B cell (primary cell): ENCODE measurements around the gene RNF175. TPM values are rescaled to one million over a fixed set of nuclear protein-coding genes. Genes with fewer than 3 reads are reported as not detected.

Experiments
- ATAC-seq: fragments of 200-7000 bp; cut with Tn5 transposase; one replicate; pipeline ENCODE4 v1.10.0; 2021; ENCODE audit warnings: low read depth, mild to moderate bottlenecking, moderate number of reproducible peaks, moderate library complexity
- CTCF ChIA-PET: fragments of 350-600 bp; sonication (Branson Sonifier 250); formaldehyde crosslinking; loops from one replicate; lab custom pipeline; 2021; ENCODE audit warnings: antibody characterized with exemption, inconsistent platforms; lab: Charles Lee
- POLR2A ChIA-PET: fragments of 350-600 bp; sonication (Branson Sonifier 250); formaldehyde crosslinking; loops from one replicate; lab custom pipeline; 2021; ENCODE audit warnings: antibody characterized with exemption; lab: Charles Lee
- DNase-seq: peaks from one replicate; pipeline ENCODE4 v3.0.0; 2013
- H2AFZ ChIP-seq: 2 replicates; pipeline ENCODE4 v1.6.1; 2012; ENCODE audit warnings: mild to moderate bottlenecking, low read depth, low read length; ENCODE audit not compliant: insufficient read depth, poor library complexity, severe bottlenecking
- H3K27ac ChIP-seq, 2 donors: 1 replicate in 1 of 2; 2 replicates in 1 of 2; pipeline ENCODE4 v1.5.1; 2012 to 2013; ENCODE audit warnings: low read length in 2 of 2, mild to moderate bottlenecking in 2 of 2, moderate library complexity in 1 of 2
- H3K27me3 ChIP-seq, 4 experiments: fragments of 200-600 bp in 1 of 4; sonication (generic) in 1 of 4; replicated peaks in 1 of 4; 1 replicate in 2 of 4; 2 replicates in 2 of 4; pipeline versions ENCODE4 v1.6.1 to v1.7.0; 2013 to 2016; ENCODE audit warnings: low read length in 3 of 4, mild to moderate bottlenecking in 2 of 4, mixed read lengths in 1 of 4, moderate library complexity in 1 of 4; ENCODE audit not compliant: insufficient read depth in 4 of 4, control insufficient read depth in 3 of 4; ENCODE audit errors: control extremely low read depth in 1 of 4
- H3K36me3 ChIP-seq, 2 experiments: replicated peaks in 1 of 2; 1 replicate in 1 of 2; 2 replicates in 1 of 2; pipeline versions ENCODE4 v1.6.1 to v1.7.1; 2013; ENCODE audit warnings: low read length in 1 of 2; ENCODE audit not compliant: insufficient read depth in 2 of 2, control insufficient read depth in 1 of 2; ENCODE audit errors: control extremely low read depth in 1 of 2, extremely low read depth in 1 of 2
- H3K4me1 ChIP-seq, 2 donors: fragments of 200-600 bp in 1 of 2; sonication (generic) in 1 of 2; 1 replicate in 1 of 2; 2 replicates in 1 of 2; pipeline versions ENCODE4 v1.5.1 to v1.6.1; 2013 to 2017; ENCODE audit warnings: low read length in 2 of 2; ENCODE audit not compliant: control insufficient read depth in 2 of 2, insufficient read depth in 2 of 2
- H3K4me2 ChIP-seq: replicated peaks from 2 replicates; pipeline ENCODE3; 2012; ENCODE audit warnings: mild to moderate bottlenecking, low read depth, low read length; ENCODE audit not compliant: poor library complexity, severe bottlenecking
- H3K4me3 ChIP-seq, 5 experiments: fragments of 200-600 bp in 1 of 5; sonication (generic) in 1 of 5; 1 replicate in 3 of 5; 2 replicates in 2 of 5; pipeline versions ENCODE4 v1.5.1 to v1.7.0; 2011 to 2016; ENCODE audit warnings: low read length in 4 of 5, mild to moderate bottlenecking in 4 of 5, low read depth in 2 of 5, control low read depth in 1 of 5, moderate library complexity in 1 of 5; ENCODE audit not compliant: insufficient read depth in 1 of 5; ENCODE audit errors: control extremely low read depth in 1 of 5, extremely low read depth in 1 of 5
- H3K79me2 ChIP-seq: fragments of 200-600 bp; sonication (generic); one replicate; pipeline ENCODE4 v1.6.0; 2016; ENCODE audit warnings: low read length; ENCODE audit not compliant: control insufficient read depth, insufficient read depth
- H3K9ac ChIP-seq: fragments of 200-600 bp; sonication (generic); 2 replicates; pipeline ENCODE4 v1.6.1; 2017; ENCODE audit warnings: mild to moderate bottlenecking, low read length, moderate library complexity
- H3K9me3 ChIP-seq, 3 donors: one replicate each; pipeline versions ENCODE4 v1.6.1 to v1.7.1; 2013; ENCODE audit warnings: low read length in 2 of 3; ENCODE audit not compliant: control insufficient read depth in 2 of 3, insufficient read depth in 1 of 3; ENCODE audit errors: control extremely low read depth in 1 of 3
- H4K20me1 ChIP-seq: 2 replicates; pipeline ENCODE4 v1.6.0; 2012; ENCODE audit warnings: mild to moderate bottlenecking, low read length; ENCODE audit not compliant: insufficient read depth, control insufficient read depth, poor library complexity, severe bottlenecking
- H3K27ac Mint-ChIP-seq: one replicate; pipeline ENCODE4 v1.8.0; 2021; ENCODE audit warnings: mixed read lengths
- H3K27me3 Mint-ChIP-seq: one replicate; pipeline ENCODE4 v1.8.0; 2021; ENCODE audit warnings: mixed read lengths
- H3K4me1 Mint-ChIP-seq: one replicate; pipeline ENCODE4 v1.8.0; 2021; ENCODE audit warnings: mixed read lengths
- H3K4me3 Mint-ChIP-seq: one replicate; pipeline ENCODE4 v1.8.0; 2021; ENCODE audit warnings: mixed read lengths
- H3K9me3 Mint-ChIP-seq: one replicate; pipeline ENCODE4 v1.8.0; 2022; ENCODE audit warnings: mixed read lengths; ENCODE audit not compliant: insufficient read depth
- CTCF ChIP-seq: fragments of 200-600 bp; IDR thresholded peaks from one replicate; pipeline ENCODE4 v1.8.0; 2022; ENCODE audit warnings: antibody characterized with exemption, mild to moderate bottlenecking
- EZH2 ChIP-seq: IDR thresholded peaks from 2 replicates; pipeline ENCODE4 v1.6.1; 2012; ENCODE audit warnings: borderline replicate concordance, low read depth, mild to moderate bottlenecking, moderate library complexity, low read length; ENCODE audit not compliant: insufficient read depth, poor library complexity, severe bottlenecking
- WGBS: methylation state at CpG from one replicate; pipeline ENCODE4 v1.1.5; 2013; ENCODE audit warnings: missing lambda C conversion rate; ENCODE audit not compliant: insufficient coverage; 5-methylcytosine and 5-hydroxymethylcytosine counted together
- intact Hi-C: fragments of 100-400 bp; cut with micrococcal nuclease; formaldehyde crosslinking; loops from one replicate; pipeline ENCODE4 v1.10.0; 2022
- polyA plus RNA-seq: library from polyadenylated mRNA; depleted of rRNA; stranded (reverse); fragments of >200 nt; gene quantifications from 2 replicates; pipeline ENCODE4 v1.2.3, GENCODE V29; 2012
- total RNA-seq, 2 donors: library from RNA; stranded (reverse); fragments of 120-200 nt in 1 of 2; gene quantifications; 1 replicate in 1 of 2; 2 replicates in 1 of 2; pipeline versions ENCODE4 v1.2.3 to v1.2.4, GENCODE V29; 2013 to 2022

RNF175 gene
- total and polyA plus RNA-seq, 2 donors (not counting 1 experiment from before 2014, with no cell fraction given) = not detected

- intact Hi-C loops = no loop called here
- no peaks in the 10 kb centered on the region for H3K36me3 ChIP-seq
- no peaks in the 10 kb centered on the region for H3K79me2 ChIP-seq
- H3K27me3 ChIP-seq = peaks cover 0 to 16% (median 13%) of the 10 kb centered on the region in 4 experiments
- no CpG with 5 or more reads among the region's 3 CpGs for WGBS
- DNase-seq = no peak
- POLR2A ChIA-PET = no interaction called here
- H3K4me1 ChIP-seq = no peaks in the 10 kb centered on the region
- peaks cover 59% of the 10 kb centered on the region for H3K27me3 Mint-ChIP-seq
- no peak for ATAC-seq
- no peak overlapping the region for H3K9ac ChIP-seq
- H3K4me3 ChIP-seq = no peak overlapping the region
- CTCF ChIA-PET = no interaction called here
- no peak overlapping the region for H3K4me2 ChIP-seq
- no peaks in the 10 kb centered on the region for H4K20me1 ChIP-seq
- H3K27ac ChIP-seq = no peak overlapping the region
- TF ChIP-seq CTCF (no peak), EZH2 (no peak)
- no peaks in the 10 kb centered on the region for H3K9me3 Mint-ChIP-seq
- no peak overlapping the region for H3K4me3 Mint-ChIP-seq
- H3K4me1 Mint-ChIP-seq = no peaks in the 10 kb centered on the region
- H3K27ac Mint-ChIP-seq = no peak overlapping the region
- H2AFZ ChIP-seq = no peak overlapping the region
- H3K9me3 ChIP-seq = peaks cover 0 to 1% (median 0%) of the 10 kb centered on the region in 3 donors
These were observed 39.3 kb upstream of the RNF175 start for GRCh38 chr4:153798901-153799693.

- Histone ChIP-seq H3K9me3 (peaks cover 0 to 1% (median 0%) of the 10 kb centered on the region in 3 donors), H3K4me3 (no peak overlapping the region), H3K4me1 (no peaks in the 10 kb centered on the region), H2AFZ (no peak overlapping the region), H3K27me3 (peaks cover 0 to 20% (median 19%) of the 10 kb centered on the region in 4 experiments), H4K20me1 (no peaks in the 10 kb centered on the region), H3K27ac (no peak overlapping the region), H3K79me2 (no peaks in the 10 kb centered on the region), H3K36me3 (no peaks in the 10 kb centered on the region), H3K9ac (no peak overlapping the region), H3K4me2 (no peak overlapping the region)
- no peak for TF ChIP-seq EZH2
- no peak for TF ChIP-seq CTCF
- Mint-ChIP-seq H3K4me1 (no peaks in the 10 kb centered on the region), H3K27me3 (peaks cover 66% of the 10 kb centered on the region), H3K9me3 (no peaks in the 10 kb centered on the region), H3K27ac (no peak overlapping the region), H3K4me3 (no peak overlapping the region)
- no CpG with 5 or more reads among the region's 3 CpGs for WGBS
- no peak for ATAC-seq
- ChIA-PET POLR2A (no interaction called here), CTCF (no interaction called here)
- intact Hi-C loops = no loop called here
- DNase-seq = no peak
These were observed 38.6 kb upstream of the RNF175 start for GRCh38 chr4:153798420-153798819.
